Coronary artery (tissue), 2 donors: Measurements from ENCODE around the gene ZCCHC7.

ENCODE experiments used
- DNase-seq: peaks from one replicate; pipeline ENCODE4 v3.0.0-alpha.2; 2017; ENCODE audit warnings: low spot score
- H3K27ac ChIP-seq, 2 donors: fragments of 200-600 bp; sonication (generic); one replicate each; pipeline ENCODE4 v1.5.1; 2016 to 2019
- H3K4me3 ChIP-seq: fragments of 200-600 bp; sonication (generic); 2 replicates; pipeline ENCODE4 v1.5.1; 2016; ENCODE audit warnings: mild to moderate bottlenecking, moderate library complexity
- CTCF ChIP-seq: fragments of 200-600 bp; sonication (generic); IDR thresholded peaks from one replicate; pipeline ENCODE4 v1.5.1; 2019; ENCODE audit warnings: antibody characterized with exemption

ZCCHC7 gene

GRCh38 chr9:37372839-37373238 is 252.5 kb downstream of the ZCCHC7 start:
- no peak for DNase-seq
- no peak for TF ChIP-seq CTCF
- Histone ChIP-seq H3K4me3 (no peak overlapping the region), H3K27ac (no peak overlapping the region)

- DNase-seq, result no peak
- no peak overlapping the region for H3K4me3 ChIP-seq
- H3K27ac ChIP-seq, result no peak overlapping the region
- no peak for TF ChIP-seq CTCF
These were observed 253.2 kb downstream of the ZCCHC7 start for GRCh38 chr9:37373621-37374020.

- no peak overlapping the region for H3K4me3 ChIP-seq
- no peak for DNase-seq
- no peak for TF ChIP-seq CTCF
- no peak overlapping the region for H3K27ac ChIP-seq
These were observed 254.5 kb downstream of the ZCCHC7 start for GRCh38 chr9:37374892-37375291.

GRCh38 chr9:37377688-37378612 is 257.6 kb downstream of the ZCCHC7 start:
- H3K4me3 ChIP-seq, result no peak overlapping the region

GRCh38 chr9:37378613-37379004 is 258.2 kb downstream of the ZCCHC7 start:
- no peak overlapping the region for H3K27ac ChIP-seq
- no peak for TF ChIP-seq CTCF
- H3K4me3 ChIP-seq, result no peak overlapping the region
- DNase-seq, result no peak

More at GRCh38 chr9:37377688-37378612, 257.6 kb downstream of the ZCCHC7 start:
- no peak for DNase-seq
- no peak overlapping the region for H3K27ac ChIP-seq
- no peak for TF ChIP-seq CTCF

- H3K4me3 ChIP-seq, result no peak overlapping the region
- TF ChIP-seq CTCF, result no peak
These were observed 259.5 kb downstream of the ZCCHC7 start for GRCh38 chr9:37379835-37380234.

GRCh38 chr9:37380570-37380969 is 260.2 kb downstream of the ZCCHC7 start:
- H3K4me3 ChIP-seq, result no peak overlapping the region
- no peak overlapping the region for H3K27ac ChIP-seq
- DNase-seq, result no peak
- no peak for TF ChIP-seq CTCF

More at GRCh38 chr9:37379835-37380234, 259.5 kb downstream of the ZCCHC7 start:
- no peak overlapping the region for H3K27ac ChIP-seq
- DNase-seq, result no peak
